HG03159 (cell line): ENCODE results near the gene KCNK1.

Experiments
- ATAC-seq: cut with Tn5 transposase; IDR thresholded peaks from one replicate; pipeline ENCODE4 v1.9.1; 2021; ENCODE audit warnings: mild to moderate bottlenecking, moderate library complexity; ENCODE audit not compliant: unreplicated experiment

KCNK1 gene

GRCh38 chr1:233635765-233636502 is 22.0 kb downstream of the KCNK1 start:
- no peak for ATAC-seq

- no peak for ATAC-seq
Measured at GRCh38 chr1:233636503-233636877, 22.6 kb downstream of the KCNK1 start.

GRCh38 chr1:233638513-233638912 is 24.6 kb downstream of the KCNK1 start:
- ATAC-seq: no peak

- ATAC-seq: no peak
Measured at GRCh38 chr1:233639611-233640010, 25.7 kb downstream of the KCNK1 start.

- ATAC-seq: no peak
Measured at GRCh38 chr1:233640179-233640578, 26.3 kb downstream of the KCNK1 start.

- ATAC-seq: no peak
Measured at GRCh38 chr1:233641029-233641428, 27.1 kb downstream of the KCNK1 start.

GRCh38 chr1:233647073-233647472 is 33.2 kb downstream of the KCNK1 start:
- no peak for ATAC-seq

- no peak for ATAC-seq
Measured at GRCh38 chr1:233647636-233648035, 33.7 kb downstream of the KCNK1 start.

- no peak for ATAC-seq
Measured at GRCh38 chr1:233651061-233651460, 37.2 kb downstream of the KCNK1 start.

- no peak for ATAC-seq
Measured at GRCh38 chr1:233651563-233652233, 37.8 kb downstream of the KCNK1 start.

- ATAC-seq: no peak
Measured at GRCh38 chr1:233652526-233652925, 38.6 kb downstream of the KCNK1 start.

GRCh38 chr1:233654658-233655280 is 40.9 kb downstream of the KCNK1 start:
- ATAC-seq: no peak

- ATAC-seq: no peak
Measured at GRCh38 chr1:233655301-233655740, 41.4 kb downstream of the KCNK1 start.

GRCh38 chr1:233656032-233656635 is 42.2 kb downstream of the KCNK1 start:
- ATAC-seq: no peak

GRCh38 chr1:233656687-233657086 is 42.8 kb downstream of the KCNK1 start:
- ATAC-seq: no peak

- ATAC-seq: no peak
Measured at GRCh38 chr1:233657466-233657865, 43.6 kb downstream of the KCNK1 start.

- ATAC-seq: no peak
Measured at GRCh38 chr1:233659495-233659894, 45.6 kb downstream of the KCNK1 start.

GRCh38 chr1:233661376-233662159 is 47.7 kb downstream of the KCNK1 start:
- no peak for ATAC-seq

GRCh38 chr1:233662575-233663304 is 48.8 kb downstream of the KCNK1 start:
- no peak for ATAC-seq

GRCh38 chr1:233664253-233664652 is 50.3 kb downstream of the KCNK1 start:
- ATAC-seq: no peak
